Endothelial cell of umbilical vein (primary cell): ENCODE results near the gene TBC1D17. TPM values are rescaled to one million over a fixed set of nuclear protein-coding genes. Genes with fewer than 3 reads are reported as not detected.
A peak's percentile ranks its signal among the peaks of the same experiment; 100 is the strongest.

Experiments used
- BruUV-seq: library from RNA; stranded (reverse); fragments of 400-500 nt; replicated peaks from 2 replicates; lab custom pipeline; 2021; lab: Mats Ljungman, UMichigan
- CTCF ChIA-PET: fragments of 300-600, 350-600 bp; sonication (Branson Sonifier 250); formaldehyde crosslinking; loops from one replicate; lab custom pipeline; 2021; ENCODE audit warnings: antibody characterized with exemption, inconsistent platforms; lab: Charles Lee
- POLR2A ChIA-PET: fragments of 300-600, 350-600 bp; sonication (Branson Sonifier 250); formaldehyde crosslinking; loops from one replicate; lab custom pipeline; 2021; ENCODE audit warnings: antibody characterized with exemption, inconsistent platforms; lab: Charles Lee
- DNase-seq: peaks from one replicate; pipeline ENCODE4 v3.0.0-alpha.2; 2011; ENCODE audit warnings: low read depth, low spot score
- FAIRE-seq: peaks from 2 replicates; lab custom pipeline; 2011; peaks lifted over from hg19 to GRCh38; lab: Jason Lieb, UNC
- H2AFZ ChIP-seq: 2 replicates; pipeline ENCODE4 v1.6.0; 2012; ENCODE audit warnings: low read depth, low read length, control low read depth, inconsistent platforms
- H3K27ac ChIP-seq: 2 replicates; pipeline ENCODE4 v1.5.1; 2011; ENCODE audit warnings: low read depth, mild to moderate bottlenecking, control low read depth, low read length, moderate library complexity; ENCODE audit not compliant: insufficient read depth
- H3K27me3 ChIP-seq, 2 experiments: 2 replicates each; pipeline versions ENCODE4 v1.6.0 to v1.6.1; 2011; ENCODE audit warnings: low read length in 2 of 2, mixed read lengths in 1 of 2; ENCODE audit not compliant: control insufficient read depth in 2 of 2, insufficient read depth in 2 of 2
- H3K36me3 ChIP-seq, 2 experiments: 2 replicates in 1 of 2; 3 replicates in 1 of 2; pipeline ENCODE4 v1.5.1; 2011; ENCODE audit warnings: low read length in 2 of 2, mild to moderate bottlenecking in 1 of 2, moderate library complexity in 1 of 2; ENCODE audit not compliant: control insufficient read depth in 2 of 2, insufficient read depth in 2 of 2; ENCODE audit errors: extremely low read depth in 1 of 2
- H3K4me1 ChIP-seq: 3 replicates; pipeline ENCODE4 v1.5.1; 2011; ENCODE audit warnings: mild to moderate bottlenecking, low read length; ENCODE audit not compliant: control insufficient read depth, insufficient read depth; ENCODE audit errors: extremely low read depth
- H3K4me2 ChIP-seq: 2 replicates; pipeline ENCODE4 v1.6.1; 2011; ENCODE audit warnings: low read length, control low read depth, mixed read lengths; ENCODE audit not compliant: insufficient read depth
- H3K4me3 ChIP-seq, 3 experiments: fragments of 200-600 bp in 1 of 3; sonication (generic), shearing (Covaris generic) in 1 of 3; replicated peaks in 1 of 3; 2 replicates each; pipeline ENCODE4 v1.5.1; 2011 to 2016; ENCODE audit warnings: control low read depth in 3 of 3, low read length in 3 of 3, mild to moderate bottlenecking in 2 of 3, inconsistent platforms in 1 of 3, low read depth in 1 of 3, moderate library complexity in 1 of 3; ENCODE audit not compliant: insufficient read depth in 1 of 3
- H3K79me2 ChIP-seq: 2 replicates; pipeline ENCODE4 v1.6.0; 2012; ENCODE audit warnings: low read length, inconsistent platforms; ENCODE audit not compliant: control insufficient read depth, insufficient read depth
- H3K9ac ChIP-seq: replicated peaks from 2 replicates; pipeline ENCODE3; 2011; ENCODE audit warnings: low read length, control low read depth; ENCODE audit not compliant: insufficient read depth; ENCODE audit errors: extremely low read depth
- H3K9me1 ChIP-seq: replicated peaks from 3 replicates; pipeline ENCODE4 v1.6.0; 2011; ENCODE audit warnings: mild to moderate bottlenecking, low read length; ENCODE audit not compliant: control insufficient read depth, insufficient read depth; ENCODE audit errors: extremely low read depth
- H3K9me3 ChIP-seq: replicated peaks from 2 replicates; pipeline ENCODE4 v1.5.1; 2012; ENCODE audit warnings: low read length, inconsistent platforms; ENCODE audit not compliant: control insufficient read depth, insufficient read depth
- H4K20me1 ChIP-seq: replicated peaks from 2 replicates; pipeline ENCODE3; 2011; ENCODE audit warnings: mild to moderate bottlenecking, low read length; ENCODE audit not compliant: control insufficient read depth, insufficient read depth; ENCODE audit errors: extremely low read depth
- EZH2 ChIP-seq: IDR thresholded peaks from 2 replicates; pipeline ENCODE4 v1.6.1; 2012; ENCODE audit warnings: borderline replicate concordance, low read depth, mild to moderate bottlenecking, moderate library complexity, low read length, inconsistent platforms; ENCODE audit not compliant: severe bottlenecking
- FOS ChIP-seq: IDR thresholded peaks from 2 replicates; pipeline ENCODE4 v1.6.1; 2011; ENCODE audit warnings: mild to moderate bottlenecking, low read length, moderate library complexity, borderline replicate concordance; ENCODE audit not compliant: insufficient read depth
- GATA2 ChIP-seq: IDR thresholded peaks from 2 replicates; pipeline ENCODE4 v1.7.0; 2011; ENCODE audit warnings: low read depth, mild to moderate bottlenecking, moderate library complexity, mixed read lengths, low read length; ENCODE audit not compliant: insufficient read length, insufficient read depth
- JUN ChIP-seq: IDR thresholded peaks from 2 replicates; pipeline ENCODE4 v1.6.1; 2011; ENCODE audit warnings: borderline replicate concordance, low read depth; ENCODE audit not compliant: insufficient read length, insufficient read depth
- MYC ChIP-seq: IDR thresholded peaks from one replicate; pipeline ENCODE4 v1.6.1; 2011; ENCODE audit warnings: mild to moderate bottlenecking, low read depth, low read length
- POLR2A ChIP-seq: IDR thresholded peaks from 2 replicates; pipeline ENCODE4 v1.6.1; 2012; ENCODE audit warnings: low read depth, mild to moderate bottlenecking, control low read depth, low read length
- POLR2AphosphoS5 ChIP-seq: IDR thresholded peaks from 2 replicates; pipeline ENCODE4 v1.6.1; 2012; ENCODE audit warnings: low read depth, mild to moderate bottlenecking, control low read depth, low read length, moderate library complexity; ENCODE audit not compliant: insufficient read depth
- dilution Hi-C: fragments of 300-500 bp; cut with MboI; formaldehyde crosslinking; loops from one replicate; pipeline ENCODE4 v1.15.0; 2019; ENCODE audit warnings: low sequenced_read_pairs; ENCODE audit not compliant: extremely low pct_ligation_motif_present
- intact Hi-C: fragments of 100-400 bp; cut with micrococcal nuclease; formaldehyde crosslinking; loops from one replicate; pipeline ENCODE4 v1.10.0; 2022
- polyA plus RNA-seq, 4 experiments: library from polyadenylated mRNA; depleted of rRNA in 3 of 4; stranded (reverse) in 3 of 4; unstranded in 1 of 4; fragments of >200 nt; gene quantifications; 2 replicates each; pipeline versions ENCODE4 v1.2.1 to v1.2.3, GENCODE V29; 2011 to 2012; ENCODE audit warnings: missing spikeins in 1 of 4
- total RNA-seq: library from RNA; stranded (reverse); gene quantifications from 2 replicates; pipeline ENCODE4 v1.2.3, GENCODE V29; 2021
- TF ChIP-seq, protein P1 (sequence below): IDR thresholded peaks from 2 replicates; pipeline ENCODE4 v1.6.1; 2011; ENCODE audit not compliant: insufficient read depth, insufficient read length
- TF ChIP-seq, protein P2 (sequence below), 2 donors: IDR thresholded peaks; 1 replicate in 1 of 2; 2 replicates in 1 of 2; pipeline ENCODE4 v1.5.1; 2011; ENCODE audit warnings: low read length in 2 of 2, mild to moderate bottlenecking in 2 of 2, moderate library complexity in 2 of 2, control low read depth in 1 of 2, inconsistent platforms in 1 of 2, low read depth in 1 of 2; ENCODE audit not compliant: insufficient read depth in 1 of 2; ENCODE audit errors: extremely low read depth in 1 of 2

The TBC1D17 gene
- total and polyA plus RNA-seq, 2 donors (not counting 3 experiments of a cell fraction or from before 2014, with no cell fraction given) = 34.2 to 39.3 TPM

DNA sequence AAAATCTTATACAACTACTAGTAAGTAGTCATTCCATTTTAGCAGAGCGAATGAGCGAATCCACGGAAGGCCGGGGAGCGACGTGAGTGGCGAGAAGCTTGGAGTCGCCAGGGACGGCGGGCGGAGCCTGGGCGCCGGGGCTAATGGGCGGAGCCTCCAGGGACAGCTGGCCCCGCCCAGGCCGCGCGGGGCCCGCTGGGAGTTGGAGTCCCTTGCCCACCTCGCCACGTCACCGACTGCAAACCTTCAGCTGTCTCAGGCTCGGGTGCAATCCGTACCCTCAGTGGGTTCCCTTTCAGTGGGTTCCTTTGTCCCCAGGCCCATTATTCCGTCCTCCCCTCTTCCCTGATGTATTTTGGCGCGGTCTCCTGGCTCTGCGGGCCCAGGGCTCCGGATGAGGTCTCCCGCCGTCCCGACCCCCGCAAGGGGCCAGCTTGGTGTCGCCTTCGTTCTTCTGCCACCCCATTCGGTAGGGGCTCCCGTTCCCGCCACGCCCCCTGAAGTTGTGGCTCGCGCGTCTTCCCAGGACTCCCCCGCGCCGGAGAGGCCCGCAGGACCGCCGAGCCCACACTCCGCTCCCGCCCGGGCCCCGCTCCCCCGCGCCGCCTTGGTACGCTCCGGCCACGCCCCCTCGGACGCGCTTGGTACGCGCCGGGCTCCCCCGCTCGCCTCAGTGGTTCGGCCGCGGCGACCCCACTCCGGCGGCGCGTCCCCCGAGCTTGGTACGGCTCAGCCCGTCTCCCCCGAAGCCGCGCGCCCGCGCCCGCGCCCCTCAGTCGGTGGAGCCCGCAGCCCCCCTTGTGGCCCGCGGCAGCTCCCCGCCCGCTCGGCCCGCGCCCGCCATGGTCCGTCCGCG lies 26.8 kb upstream of the TBC1D17 start, which contains the start of gene PTOV1:
Gene PTOV1 (plus strand): TSS at position 673 of the 856 bp plus-strand sequence.
- TF ChIP-seq POLR2AphosphoS5 (peak; percentile 93), FOS (peak; percentile 9), MYC (no peak), JUN (no peak), EZH2 (no peak), POLR2A (peak; percentile 71), GATA2 (no peak)
- TF ChIP-seq, protein P1, sequence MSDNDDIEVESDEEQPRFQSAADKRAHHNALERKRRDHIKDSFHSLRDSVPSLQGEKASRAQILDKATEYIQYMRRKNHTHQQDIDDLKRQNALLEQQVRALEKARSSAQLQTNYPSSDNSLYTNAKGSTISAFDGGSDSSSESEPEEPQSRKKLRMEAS = no peak
- TF ChIP-seq, protein P2, sequence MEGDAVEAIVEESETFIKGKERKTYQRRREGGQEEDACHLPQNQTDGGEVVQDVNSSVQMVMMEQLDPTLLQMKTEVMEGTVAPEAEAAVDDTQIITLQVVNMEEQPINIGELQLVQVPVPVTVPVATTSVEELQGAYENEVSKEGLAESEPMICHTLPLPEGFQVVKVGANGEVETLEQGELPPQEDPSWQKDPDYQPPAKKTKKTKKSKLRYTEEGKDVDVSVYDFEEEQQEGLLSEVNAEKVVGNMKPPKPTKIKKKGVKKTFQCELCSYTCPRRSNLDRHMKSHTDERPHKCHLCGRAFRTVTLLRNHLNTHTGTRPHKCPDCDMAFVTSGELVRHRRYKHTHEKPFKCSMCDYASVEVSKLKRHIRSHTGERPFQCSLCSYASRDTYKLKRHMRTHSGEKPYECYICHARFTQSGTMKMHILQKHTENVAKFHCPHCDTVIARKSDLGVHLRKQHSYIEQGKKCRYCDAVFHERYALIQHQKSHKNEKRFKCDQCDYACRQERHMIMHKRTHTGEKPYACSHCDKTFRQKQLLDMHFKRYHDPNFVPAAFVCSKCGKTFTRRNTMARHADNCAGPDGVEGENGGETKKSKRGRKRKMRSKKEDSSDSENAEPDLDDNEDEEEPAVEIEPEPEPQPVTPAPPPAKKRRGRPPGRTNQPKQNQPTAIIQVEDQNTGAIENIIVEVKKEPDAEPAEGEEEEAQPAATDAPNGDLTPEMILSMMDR (IDR thresholded peaks at IDR 0.05; ENCODE audit: extremely low read depth in 1 of 2, insufficient read depth in 1 of 2, low read depth in 1 of 2, low read length in 2 of 2) = no peak
- H3K36me3 ChIP-seq = peaks cover 0 to 12% of the 10 kb centered on the region in 2 experiments
- BruUV-seq = TSS peak; percentile 37
- dilution Hi-C loops = no loop called here
- FAIRE-seq = peak; percentile 91
- H3K4me2 ChIP-seq = peak within 1 kb of the TSS; percentile 72
- no peaks in the 10 kb centered on the region for H3K9me3 ChIP-seq
- H3K4me1 ChIP-seq = peaks cover 24% of the 10 kb centered on the region
- peak; percentile 91 for DNase-seq
- intact Hi-C loops = loop anchor here (1.0 kb wide), 4 partner anchors 17 to 84 kb away; partner anchors contain the start of genes FUZ and PNKP
- peaks cover 25% of the 10 kb centered on the region for H3K79me2 ChIP-seq
- H3K9ac ChIP-seq = peak within 1 kb of the TSS; percentile 73
- no peaks in the 10 kb centered on the region for H4K20me1 ChIP-seq
- ChIA-PET POLR2A (interaction anchor here (0.6 to 1.2 kb wide), 3 partner anchors 15 to 80 kb away, joined by 5 to 6 read pairs (median 6); no protein-coding TSS in a partner anchor), CTCF (interaction anchor here (0.8 to 1.8 kb wide), 6 partner anchors 15 to 129 kb away, joined by 3 to 15 read pairs (median 4); partner anchors contain the start of genes FUZ and MED25)
- H3K27ac ChIP-seq = peak within 1 kb of the TSS; percentile 68
- H3K9me1 ChIP-seq = no peaks in the 10 kb centered on the region
- no peaks in the 10 kb centered on the region for H3K27me3 ChIP-seq
- H3K4me3 ChIP-seq = peak within 1 kb of the TSS; percentile 15 to 67 (median 57)
- H2AFZ ChIP-seq = peak within 1 kb of the TSS; percentile 18
